GM21825 (cell line): Measurements from ENCODE around the gene CERS6.
A peak's percentile ranks its signal among the peaks of the same experiment; 100 is the strongest.

ENCODE experiments used
- ATAC-seq: cut with Tn5 transposase; IDR thresholded peaks from one replicate; pipeline ENCODE4 v1.9.1; 2021; ENCODE audit warnings: mild to moderate bottlenecking, moderate library complexity; ENCODE audit not compliant: unreplicated experiment

The CERS6 gene

DNA sequence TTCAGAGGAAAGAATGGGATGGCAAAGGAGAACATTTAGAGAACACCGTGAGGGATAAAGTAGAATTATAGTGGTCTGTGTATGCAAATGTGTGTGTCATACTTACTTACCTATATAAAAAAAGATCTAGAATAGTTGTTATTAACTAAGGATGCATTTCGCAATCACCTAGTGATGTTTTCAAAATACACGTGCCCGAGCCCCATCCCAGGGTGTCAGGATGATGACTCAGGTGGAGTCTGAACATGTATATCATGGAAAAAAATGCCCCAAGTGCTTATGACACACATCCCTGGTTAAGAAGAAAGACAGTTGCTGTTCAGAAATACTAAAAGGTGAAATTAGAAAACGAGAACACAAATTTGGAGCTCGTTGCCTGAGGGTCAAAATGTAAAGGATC, 109.0 kb downstream of the CERS6 start:
- ATAC-seq = no peak

DNA sequence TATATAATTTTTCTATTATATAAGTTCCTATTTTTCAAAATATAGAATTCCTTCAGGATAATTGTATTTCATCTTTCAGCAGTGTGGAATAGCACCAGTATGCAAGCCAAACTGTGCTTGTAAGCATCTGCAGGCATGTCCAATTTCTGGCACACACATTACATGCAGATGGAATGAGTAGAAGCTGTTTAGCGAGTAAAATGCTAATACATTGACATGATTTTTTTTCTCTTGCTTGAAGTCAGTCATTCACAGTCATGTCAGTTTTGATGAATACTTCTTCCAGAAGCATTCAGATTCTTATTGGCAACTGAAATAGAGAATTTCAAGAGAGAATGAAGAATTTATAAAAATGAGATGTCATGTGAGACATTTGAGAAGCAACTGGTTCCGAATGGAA, 109.4 kb downstream of the CERS6 start:
- no peak for ATAC-seq

DNA sequence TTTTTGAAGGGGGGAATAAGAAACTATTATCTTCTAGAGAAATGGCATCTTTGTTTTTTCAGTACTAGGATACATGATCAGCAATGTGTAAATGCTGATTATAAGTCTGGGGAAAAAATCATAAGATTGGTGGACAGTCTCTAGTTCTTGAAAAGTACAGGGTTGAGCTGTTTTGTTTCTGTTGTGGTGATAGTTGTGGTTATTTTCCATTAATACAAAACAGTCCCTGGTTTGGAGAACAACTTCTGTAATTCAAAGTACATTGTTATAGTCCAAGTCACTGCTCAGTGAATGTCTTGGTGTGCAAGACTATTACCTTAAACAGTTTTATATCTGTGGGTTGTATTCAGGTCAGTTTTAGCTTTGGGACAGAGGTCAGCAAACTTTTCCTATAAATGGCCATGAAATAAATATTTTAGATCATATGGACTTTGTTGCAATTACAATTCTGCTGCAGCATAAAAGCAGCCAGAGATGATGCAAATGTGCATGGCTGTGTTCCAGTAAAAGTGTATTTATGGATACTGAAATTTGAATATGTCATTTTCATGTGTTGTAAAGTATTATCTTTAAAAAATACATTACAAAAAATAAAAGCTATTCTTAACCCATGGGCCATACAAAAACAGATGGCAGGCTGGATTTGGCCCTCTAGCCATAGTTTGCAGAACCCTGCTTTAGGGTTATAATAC, 111.0 kb downstream of the CERS6 start:
- ATAC-seq = no peak

DNA sequence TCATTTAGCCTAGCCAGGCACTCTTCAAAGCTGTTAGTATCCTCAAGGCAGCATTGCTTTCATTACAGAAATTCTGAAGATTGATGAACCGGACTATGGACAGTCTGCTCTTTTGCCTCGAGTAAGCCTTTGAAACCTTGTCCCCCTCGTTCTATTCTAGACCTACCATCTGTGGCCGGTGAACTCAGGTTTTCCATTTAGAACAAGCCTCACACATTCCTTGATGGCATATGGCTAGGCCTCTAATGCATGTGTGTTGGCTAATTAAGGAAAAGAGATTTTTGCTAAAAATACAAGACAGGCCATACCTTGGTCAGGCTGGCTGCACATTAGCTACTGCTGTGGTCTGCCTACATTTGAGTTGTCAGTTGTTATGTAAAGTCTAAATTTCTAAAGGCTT, 111.8 kb downstream of the CERS6 start:
- ATAC-seq = no peak

DNA sequence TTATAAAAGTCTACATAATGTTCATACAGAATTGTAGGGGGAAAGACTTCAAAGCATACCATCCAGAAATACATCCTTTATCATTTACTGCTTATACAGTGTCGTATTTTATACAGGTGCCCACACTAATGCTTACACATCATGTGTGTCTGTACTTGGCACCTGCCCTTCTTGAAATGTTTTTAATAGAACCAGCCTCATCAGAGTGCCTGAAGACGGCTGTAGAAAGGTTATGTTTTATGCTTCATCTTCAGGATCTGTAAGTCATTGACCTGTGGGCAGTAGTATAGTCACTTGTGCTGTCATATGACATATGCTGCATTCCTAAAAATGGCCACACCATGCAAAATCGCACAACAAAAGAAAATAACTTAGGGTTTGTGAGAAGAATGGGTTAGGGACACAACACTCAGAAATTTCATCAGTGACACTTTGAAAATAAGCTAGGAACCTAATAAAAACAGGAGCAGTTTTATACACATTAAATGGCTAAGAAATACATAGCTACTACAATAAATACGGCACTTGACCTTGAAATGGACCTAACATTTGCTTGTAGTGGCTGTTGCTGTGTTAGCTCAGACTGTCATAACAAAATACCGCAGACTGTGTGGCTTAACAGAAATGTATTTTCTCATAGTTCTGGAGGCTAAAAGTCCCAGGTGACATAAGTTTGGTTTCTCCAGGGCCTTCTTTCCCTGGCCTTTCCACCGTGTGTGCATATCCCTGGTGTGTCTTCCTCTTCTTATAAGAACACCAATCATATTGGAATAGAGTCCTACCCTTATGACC, 112.6 kb downstream of the CERS6 start:
- no peak for ATAC-seq

- no peak for ATAC-seq
These were observed 115.0 kb downstream of the CERS6 start for GRCh38 chr2:168571061-168571460.

- ATAC-seq = no peak
These were observed 117.2 kb downstream of the CERS6 start for GRCh38 chr2:168573128-168573903.

GRCh38 chr2:168574856-168575630, 119.0 kb downstream of the CERS6 start:
- ATAC-seq = no peak

- ATAC-seq = no peak
These were observed 121.8 kb downstream of the CERS6 start for GRCh38 chr2:168577885-168578284.

DNA sequence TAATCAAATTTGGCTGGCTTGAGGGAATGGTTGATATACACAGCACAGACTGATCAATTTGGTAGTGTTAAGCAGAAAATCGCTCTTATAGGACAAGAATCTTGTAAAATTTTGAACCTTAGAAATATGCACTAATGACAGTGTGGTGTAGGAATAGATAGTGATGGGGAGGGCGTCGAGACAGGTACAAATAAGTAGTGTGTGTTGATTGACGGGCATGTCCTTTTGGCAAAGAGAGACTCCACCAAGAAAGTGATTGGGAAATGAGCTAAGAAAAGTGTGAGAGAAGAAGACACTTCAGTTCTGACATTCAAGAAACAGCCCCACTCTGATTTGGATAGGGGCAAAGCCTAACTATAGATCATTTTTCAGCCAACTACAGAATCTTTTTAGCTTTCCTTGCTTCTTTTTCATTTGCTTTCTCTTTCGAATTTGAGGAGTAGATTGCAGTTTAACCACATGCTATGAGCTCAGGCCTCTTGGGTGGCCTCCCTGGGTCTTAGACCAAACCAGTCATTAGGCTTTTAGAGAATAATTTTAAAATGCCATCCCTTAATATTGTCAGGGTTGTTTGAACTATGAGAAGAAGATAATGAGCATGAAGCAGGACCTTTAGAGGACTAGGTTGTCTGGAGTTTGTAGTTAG, 127.1 kb downstream of the CERS6 start:
- ATAC-seq = peak; percentile 55

- ATAC-seq = no peak
These were observed 127.8 kb downstream of the CERS6 start for GRCh38 chr2:168583710-168584521.

- no peak for ATAC-seq
These were observed 128.8 kb downstream of the CERS6 start for GRCh38 chr2:168584911-168585310.

DNA sequence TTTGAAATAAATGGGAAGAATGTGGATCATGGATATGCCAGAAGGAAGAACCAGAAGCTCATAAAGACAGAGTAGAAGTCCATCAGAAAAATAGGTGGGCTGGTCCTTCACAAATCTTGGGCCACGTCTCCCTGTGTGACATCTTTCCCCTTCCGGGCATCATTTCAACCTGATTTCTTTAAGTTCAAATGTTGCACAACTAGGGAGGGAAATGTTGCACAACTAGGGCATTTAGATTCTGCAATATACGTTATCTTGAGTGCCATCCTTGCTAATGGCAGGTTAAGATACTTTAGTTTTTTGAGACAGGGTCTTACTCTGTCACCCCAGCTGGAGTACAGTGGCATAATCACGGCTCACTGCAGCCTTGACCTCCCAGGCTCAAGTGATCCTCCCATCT, 129.6 kb downstream of the CERS6 start:
- no peak for ATAC-seq

DNA sequence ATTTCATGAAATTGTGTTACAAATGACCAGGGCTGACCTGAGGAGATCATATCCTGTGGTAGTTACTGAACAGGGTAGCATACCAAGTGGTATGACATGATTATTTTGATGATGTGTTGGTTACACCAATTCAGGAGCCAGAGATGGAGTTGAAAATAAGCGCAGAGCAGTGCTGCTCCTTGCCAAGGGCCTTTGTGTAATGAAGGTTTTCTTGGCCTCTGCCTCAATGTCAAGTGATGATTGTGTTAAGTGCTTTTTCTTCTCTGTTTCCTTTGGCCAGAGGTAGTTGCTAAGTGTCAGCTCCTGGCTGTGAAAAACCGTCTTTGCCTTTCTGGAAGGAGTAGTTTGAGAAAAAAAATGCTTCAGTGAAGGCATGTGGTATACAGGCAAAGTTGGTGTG, 131.2 kb downstream of the CERS6 start:
- ATAC-seq = no peak

DNA sequence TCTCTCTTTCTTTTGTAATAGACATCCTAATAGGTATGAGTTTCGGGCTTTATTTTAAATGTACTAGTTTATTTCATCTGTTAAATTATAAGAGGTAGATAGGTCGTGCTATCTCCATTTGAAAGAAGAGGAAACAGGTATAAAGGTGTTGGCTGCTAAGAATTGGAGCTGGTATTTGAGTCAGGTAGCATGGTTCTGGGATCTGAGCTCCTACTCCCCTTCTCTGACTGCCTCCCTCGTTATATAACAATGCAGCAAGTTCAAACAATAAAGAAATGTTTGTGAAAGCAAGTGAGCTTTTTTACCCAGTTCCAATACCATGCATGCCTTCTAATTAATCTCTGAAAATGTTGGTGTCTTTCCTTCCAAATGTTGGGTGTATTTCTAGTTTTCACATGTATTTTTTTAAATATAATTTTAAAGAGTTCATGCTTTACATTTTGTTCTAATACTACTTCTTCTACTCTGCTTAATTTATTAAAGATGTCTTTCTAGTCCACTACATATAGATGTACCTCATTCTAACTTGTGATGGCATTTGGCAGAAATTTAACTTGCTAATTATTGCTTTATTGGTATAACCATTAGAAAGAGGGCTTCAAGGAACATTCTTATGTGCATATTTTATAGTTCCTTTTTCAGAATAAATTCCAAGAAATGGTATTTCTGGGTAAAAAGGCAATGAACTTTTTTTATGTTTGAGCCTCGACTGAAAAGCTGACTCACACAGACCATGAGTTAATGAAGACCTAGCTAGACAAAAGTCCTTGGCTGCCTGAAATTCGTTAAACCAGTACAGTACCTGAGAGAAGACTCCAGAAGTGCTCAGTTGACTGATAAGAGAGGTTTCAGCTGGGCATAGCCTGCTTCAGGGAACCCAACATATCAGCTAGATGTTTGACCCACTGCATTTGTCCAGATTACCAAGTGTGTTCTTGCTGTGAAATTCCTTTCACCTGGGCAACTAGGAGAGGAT, 133.5 kb downstream of the CERS6 start:
- ATAC-seq = no peak

GRCh38 chr2:168592181-168592831, 136.2 kb downstream of the CERS6 start:
- no peak for ATAC-seq

DNA sequence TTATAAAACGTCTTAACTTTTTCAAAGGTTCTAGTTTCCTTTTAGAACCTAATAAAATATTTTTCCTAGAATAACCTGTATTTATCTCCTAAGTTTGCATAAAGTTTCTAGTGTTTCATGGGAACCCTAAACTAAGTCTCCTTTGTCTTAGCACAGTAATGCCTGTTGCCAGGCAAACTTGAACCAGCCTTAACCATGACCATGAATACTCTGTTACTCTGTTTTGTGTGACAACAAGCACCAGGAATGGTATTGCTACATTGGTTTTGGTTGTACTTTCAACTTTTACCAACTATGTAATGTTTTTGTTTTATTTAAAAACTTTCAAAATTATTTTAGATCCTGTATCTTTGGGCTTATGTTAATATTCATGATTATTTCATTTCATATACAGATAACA, 137.6 kb downstream of the CERS6 start:
- ATAC-seq = no peak

- peak; percentile 75 for ATAC-seq
These were observed 138.7 kb downstream of the CERS6 start for GRCh38 chr2:168594778-168595177.
